Activated CD4-positive, alpha-beta T cell treated with anti-CD3 and anti-CD28 coated beads, Interleukin-10, Interleukin-2, amounts not matched to agents 100 ng/mL and 50 ng/mL, durations not matched to agents 16 hours and 8 hours (primary cell): ENCODE measurements around the gene LCNL1.

Experiments used
- DNase-seq: peaks from one replicate; pipeline ENCODE4 v3.0.0-alpha.2; 2020

Gene LCNL1

GRCh38 chr9:137013571-137013940 lies 30.8 kb downstream of the LCNL1 start:
- DNase-seq = no peak

GRCh38 chr9:137014166-137014565 lies 31.4 kb downstream of the LCNL1 start:
- no peak for DNase-seq

GRCh38 chr9:137014776-137015539 lies 32.2 kb downstream of the LCNL1 start:
- DNase-seq = no peak

GRCh38 chr9:137015540-137015930 lies 32.7 kb downstream of the LCNL1 start:
- DNase-seq = no peak

GRCh38 chr9:137015976-137016375 lies 33.2 kb downstream of the LCNL1 start:
- DNase-seq = no peak

- DNase-seq = no peak
Measured at GRCh38 chr9:137016436-137016835, 33.6 kb downstream of the LCNL1 start.

GRCh38 chr9:137017071-137017470 lies 34.3 kb downstream of the LCNL1 start:
- DNase-seq = no peak

- DNase-seq = no peak
Measured at GRCh38 chr9:137017791-137018497, 35.2 kb downstream of the LCNL1 start.

- no peak for DNase-seq
Measured at GRCh38 chr9:137018761-137019559, 36.2 kb downstream of the LCNL1 start.

- no peak for DNase-seq
Measured at GRCh38 chr9:137019891-137020683, 37.3 kb downstream of the LCNL1 start.

GRCh38 chr9:137020771-137021567 lies 38.2 kb downstream of the LCNL1 start:
- DNase-seq = no peak

GRCh38 chr9:137021568-137021978 lies 38.8 kb downstream of the LCNL1 start:
- no peak for DNase-seq

- DNase-seq = peak; percentile 87
Measured at GRCh38 chr9:137021979-137022661, 39.3 kb downstream of the LCNL1 start.

GRCh38 chr9:137022662-137023008 lies 39.8 kb downstream of the LCNL1 start:
- no peak for DNase-seq

- DNase-seq = no peak
Measured at GRCh38 chr9:137023157-137023556, 40.4 kb downstream of the LCNL1 start.

- DNase-seq = no peak
Measured at GRCh38 chr9:137023583-137023991, 40.8 kb downstream of the LCNL1 start.

- no peak for DNase-seq
Measured at GRCh38 chr9:137025517-137025966, 42.7 kb downstream of the LCNL1 start.

- DNase-seq = no peak
Measured at GRCh38 chr9:137026384-137026783, 43.6 kb downstream of the LCNL1 start.

GRCh38 chr9:137026828-137027227 lies 44.0 kb downstream of the LCNL1 start:
- DNase-seq = no peak

- DNase-seq = no peak
Measured at GRCh38 chr9:137027369-137028262, 44.8 kb downstream of the LCNL1 start, which contains the start of gene ABCA2. ABCA2 (minus strand) TSS chr9:137028237; CDS start chr9:137028140, 97 bp downstream.
